HG03575 (cell line): ENCODE results near the gene SETX.

Experiments
- ATAC-seq: cut with Tn5 transposase; IDR thresholded peaks from one replicate; pipeline ENCODE4 v1.9.1; 2021; ENCODE audit not compliant: unreplicated experiment, insufficient number of reproducible peaks, low FRiP score; ENCODE audit errors: extremely low read depth

Gene SETX

DNA sequence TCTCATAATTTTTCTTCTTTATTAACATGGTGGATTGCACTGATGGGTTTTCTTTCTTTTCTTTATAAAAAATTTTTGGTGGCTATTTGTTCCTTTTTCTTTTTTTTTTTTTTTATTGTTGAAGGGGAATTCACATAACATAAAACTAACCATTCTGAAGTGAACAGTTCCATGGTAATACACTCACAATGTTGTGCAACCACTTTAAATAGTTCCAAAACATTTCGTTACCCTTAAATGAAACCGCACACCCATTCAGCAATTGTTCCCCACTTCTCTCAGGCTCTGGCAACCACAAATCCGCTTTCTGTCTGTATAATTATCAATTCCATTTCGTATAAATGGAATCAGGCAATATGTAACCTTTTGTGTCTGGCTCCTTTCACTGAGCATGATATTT is 11.7 kb upstream of the SETX start:
- ATAC-seq: no peak

- ATAC-seq: no peak
Measured at GRCh38 chr9:132365986-132366385, 11.2 kb upstream of the SETX start.

GRCh38 chr9:132364068-132364467 is 9.3 kb upstream of the SETX start:
- no peak for ATAC-seq

DNA sequence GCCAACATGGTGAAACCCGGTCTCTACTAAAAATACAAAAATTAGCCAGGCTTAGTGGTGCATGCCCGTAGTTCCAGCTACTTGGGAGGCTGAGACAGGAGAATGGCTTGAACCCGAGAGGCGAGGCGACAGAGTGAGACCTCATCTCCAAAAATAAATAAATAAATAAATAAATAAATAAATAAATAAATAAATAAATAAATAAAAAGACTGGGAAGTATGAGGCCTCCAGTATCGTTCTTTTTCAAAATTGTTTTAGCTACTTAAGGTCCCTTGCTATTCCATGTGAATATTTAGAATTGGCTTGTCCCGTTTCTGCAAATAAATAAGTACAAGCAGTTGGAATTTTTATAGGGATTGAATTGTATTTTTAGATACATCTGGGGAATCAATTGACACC is 3.0 kb upstream of the SETX start:
- no peak for ATAC-seq

- no peak for ATAC-seq
Measured at GRCh38 chr9:132356324-132356924, 1.6 kb upstream of the SETX start.

DNA sequence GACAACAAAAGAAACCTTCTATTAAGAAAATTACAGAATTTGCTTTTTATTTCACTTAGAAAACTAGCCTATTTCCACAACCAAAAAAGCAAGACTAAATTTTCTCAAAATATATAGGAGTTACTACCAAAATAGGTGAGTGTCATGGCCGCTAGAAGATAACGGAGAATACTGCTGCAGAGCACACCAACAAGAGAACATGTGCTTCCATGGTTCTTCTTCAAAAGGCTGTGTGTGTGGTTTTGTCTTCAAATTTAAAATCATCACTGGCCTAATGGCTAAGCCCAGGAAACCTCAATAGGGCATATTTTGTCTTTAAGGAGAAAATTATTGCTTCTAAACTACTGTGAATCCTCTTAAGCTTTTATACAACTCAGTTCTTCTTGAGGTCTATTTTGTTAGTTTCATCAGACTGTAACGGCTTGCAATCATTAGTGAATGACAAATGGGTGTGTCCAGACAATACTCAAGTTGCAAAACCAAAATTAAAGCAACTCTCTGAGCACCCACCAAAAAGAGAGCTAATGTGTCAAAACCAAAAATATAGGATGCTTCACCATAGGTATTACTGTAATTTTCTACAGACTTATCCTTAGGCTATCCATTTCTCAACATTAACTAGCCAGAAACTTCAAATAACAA is 3.3 kb downstream of the SETX start:
- no peak for ATAC-seq

- no peak for ATAC-seq
Measured at GRCh38 chr9:132350861-132351315, 3.9 kb downstream of the SETX start.

GRCh38 chr9:132348676-132349075 is 6.1 kb downstream of the SETX start:
- no peak for ATAC-seq

GRCh38 chr9:132346177-132346576 is 8.6 kb downstream of the SETX start:
- no peak for ATAC-seq

- ATAC-seq: no peak
Measured at GRCh38 chr9:132341177-132341840, 13.5 kb downstream of the SETX start.

DNA sequence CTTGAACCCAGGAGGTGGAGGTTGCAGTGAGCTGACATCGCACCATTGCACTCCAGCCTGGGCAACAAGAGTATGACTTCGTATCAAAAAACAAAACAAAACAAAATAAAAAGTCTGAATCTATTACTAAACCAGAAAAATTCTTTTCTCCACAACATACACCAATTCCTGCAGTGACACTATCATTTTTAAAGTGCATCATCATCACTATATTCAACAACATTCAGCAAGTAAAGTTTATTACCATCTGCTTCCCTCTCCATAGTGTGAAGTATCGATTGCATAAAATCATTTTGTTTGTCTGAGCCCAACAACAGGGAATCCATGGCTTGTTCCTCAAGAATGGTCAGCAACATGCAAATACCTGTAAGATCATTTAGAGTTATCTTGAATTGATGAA is 20.4 kb downstream of the SETX start:
- no peak for ATAC-seq

GRCh38 chr9:132333556-132333955 is 21.2 kb downstream of the SETX start:
- ATAC-seq: no peak

- no peak for ATAC-seq
Measured at GRCh38 chr9:132328580-132328979, 26.2 kb downstream of the SETX start.

GRCh38 chr9:132327537-132327936 is 27.2 kb downstream of the SETX start:
- no peak for ATAC-seq

GRCh38 chr9:132324425-132324824 is 30.4 kb downstream of the SETX start:
- ATAC-seq: no peak

DNA sequence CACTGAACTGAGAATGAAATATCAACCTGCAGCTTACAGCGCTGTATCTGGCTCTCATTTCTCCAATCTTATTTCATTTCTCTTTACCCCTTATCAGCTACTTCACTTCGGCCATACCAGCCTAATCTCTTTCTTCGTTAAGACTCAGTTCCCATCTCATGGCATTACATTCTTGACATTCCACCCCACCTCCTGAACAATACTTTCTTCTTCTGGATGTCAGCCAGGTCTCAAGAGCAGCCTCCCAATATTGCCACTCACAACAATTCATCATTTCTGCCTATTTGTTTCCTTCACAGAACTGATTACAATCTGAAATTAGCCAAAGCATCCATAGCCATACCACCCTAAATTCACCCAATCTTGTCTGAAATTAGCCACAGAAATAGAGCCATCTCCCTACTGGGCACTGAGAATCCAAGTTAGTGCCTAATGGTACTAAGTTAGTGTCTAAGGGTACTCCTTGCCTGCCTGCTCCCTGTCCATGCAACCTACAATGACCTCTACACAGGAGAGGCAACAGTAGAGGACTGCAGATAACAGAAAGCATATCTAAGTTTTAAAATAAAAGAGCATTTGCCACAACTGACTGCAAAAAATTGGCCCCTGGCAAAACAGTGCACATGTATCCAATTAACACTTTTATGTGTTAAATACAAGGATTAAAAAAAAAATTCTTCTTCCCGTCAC is 35.2 kb downstream of the SETX start:
- ATAC-seq: no peak

DNA sequence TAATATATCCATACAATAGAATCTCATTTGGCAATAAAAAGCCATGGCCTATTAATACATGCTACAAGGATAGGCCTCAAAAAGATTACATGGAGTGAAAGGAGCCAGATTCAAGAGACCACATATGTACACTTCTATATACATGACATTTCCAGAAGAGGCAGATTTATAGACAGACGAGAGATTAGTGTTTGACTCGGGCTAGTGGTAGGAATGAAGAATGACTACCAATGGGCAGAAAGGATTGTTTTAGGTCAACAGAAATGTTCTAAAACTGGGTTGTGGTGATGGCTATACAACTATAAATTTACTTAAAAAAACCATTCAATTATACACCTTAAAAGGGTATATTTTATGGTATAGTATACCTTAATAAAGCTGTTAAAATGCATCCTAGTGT is 41.9 kb downstream of the SETX start:
- ATAC-seq: no peak

- ATAC-seq: no peak
Measured at GRCh38 chr9:132312426-132312825, 42.4 kb downstream of the SETX start.

DNA sequence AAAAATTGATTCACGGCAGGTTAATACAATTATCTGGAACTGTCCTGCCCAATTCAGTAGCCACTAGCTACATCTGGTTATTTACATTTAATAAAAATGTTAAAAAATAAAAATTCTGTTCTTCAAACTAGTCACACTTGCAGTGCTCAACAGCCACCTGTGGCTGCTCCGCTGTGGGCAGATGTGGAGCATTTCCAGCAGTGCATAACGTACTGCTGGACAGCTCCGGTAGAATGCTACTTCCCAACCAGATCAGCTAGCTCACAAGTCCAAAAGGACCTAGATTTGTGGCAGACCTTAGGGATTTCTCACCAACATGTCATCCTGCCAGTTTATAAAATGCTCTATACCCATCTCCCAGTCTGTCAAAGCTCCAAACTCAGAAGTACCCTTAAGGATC is 42.8 kb downstream of the SETX start:
- ATAC-seq: no peak

DNA sequence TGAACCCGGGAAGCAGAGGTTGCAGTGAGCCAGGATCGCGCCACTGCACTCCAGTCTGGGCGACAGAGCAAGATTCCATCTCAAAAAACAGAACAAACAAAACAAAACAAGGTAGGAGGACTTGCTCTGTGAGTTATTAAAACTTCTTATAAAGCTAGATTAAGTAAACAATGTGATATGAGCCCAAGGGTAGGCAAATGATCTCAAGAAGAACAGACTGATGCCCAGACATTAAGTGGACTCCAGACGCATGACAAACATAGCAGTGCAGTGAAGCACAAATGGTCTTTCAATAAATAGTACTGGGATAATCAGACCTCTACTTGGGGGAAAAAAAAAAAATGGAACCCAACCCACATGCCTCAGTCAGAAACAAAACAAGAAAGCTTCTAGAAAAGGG is 45.7 kb downstream of the SETX start:
- ATAC-seq: no peak
